Stimulated activated naive CD8-positive, alpha-beta T cell treated with anti-CD3 and anti-CD28 coated beads, Interleukin-15, Interleukin-2, amounts not matched to agents 100 U/mL and 50 U/mL, for 24 hours (primary cell): ENCODE data around the gene DHRS4L2.
A peak's percentile ranks its signal among the peaks of the same experiment; 100 is the strongest.
"Not testable (repeated sequence)": the region's sequence is repeated elsewhere in the genome, so short reads cannot be mapped to it uniquely, and the experiment has no call there.

ENCODE experiments used
- ATAC-seq: fragments of 150-1000 bp; cut with Tn5 transposase; one replicate; pipeline ENCODE4 v1.10.0; 2021
- DNase-seq: peaks from one replicate; pipeline ENCODE4 v3.0.0; 2021

The DHRS4L2 gene

GRCh38 chr14:23988607-23989363 is at the start of gene DHRS4L2:
Gene DHRS4L2, plus strand, starts transcription at chr14:23988929. Its CDS starts 19 bp downstream, at chr14:23988948.
- peak; percentile 98 for ATAC-seq
- DNase-seq: peak; percentile 88

- DNase-seq (no peak), ATAC-seq (no peak)
Observed at GRCh38 chr14:23939607-23940326, 49.0 kb upstream of the DHRS4L2 start.

GRCh38 chr14:23941230-23941629 is 47.5 kb upstream of the DHRS4L2 start:
- DNase-seq (no peak), ATAC-seq (no peak)

- ATAC-seq (no peak), DNase-seq (no peak)
Observed at GRCh38 chr14:23941669-23942068, 47.1 kb upstream of the DHRS4L2 start.

GRCh38 chr14:23942587-23942986 is 46.1 kb upstream of the DHRS4L2 start:
- DNase-seq: no peak
- no peak for ATAC-seq

GRCh38 chr14:23949069-23949468 is 39.7 kb upstream of the DHRS4L2 start:
- not testable (repeated sequence) for ATAC-seq, DNase-seq

GRCh38 chr14:23950411-23951135 is 38.2 kb upstream of the DHRS4L2 start:
- DNase-seq: no peak

GRCh38 chr14:23951136-23951466 is 37.6 kb upstream of the DHRS4L2 start:
- not testable (repeated sequence) for ATAC-seq, DNase-seq

More at GRCh38 chr14:23950411-23951135, 38.2 kb upstream of the DHRS4L2 start:
- no peak for ATAC-seq

- DNase-seq: peak; percentile 13
- ATAC-seq: no peak
Observed at GRCh38 chr14:23951590-23952201, 37.0 kb upstream of the DHRS4L2 start.

GRCh38 chr14:23953116-23953463 is 35.6 kb upstream of the DHRS4L2 start:
- not testable (repeated sequence) for DNase-seq, ATAC-seq

- DNase-seq: peak; percentile 89
- peak; percentile 100 for ATAC-seq
Observed at GRCh38 chr14:23953464-23954278, 35.1 kb upstream of the DHRS4L2 start, which contains the start of gene DHRS4. Gene DHRS4, plus strand, starts transcription at chr14:23953770. Its CDS starts 19 bp downstream, at chr14:23953789.

- ATAC-seq: peak; percentile 4
- not testable (repeated sequence) for DNase-seq
Observed at GRCh38 chr14:23954279-23954614, 34.5 kb upstream of the DHRS4L2 start.

GRCh38 chr14:23954965-23955364 is 33.8 kb upstream of the DHRS4L2 start:
- ATAC-seq, DNase-seq: not testable (repeated sequence)

- ATAC-seq, DNase-seq: not testable (repeated sequence)
Observed at GRCh38 chr14:23955811-23956210, 32.9 kb upstream of the DHRS4L2 start.

- not testable (repeated sequence) for ATAC-seq, DNase-seq
Observed at GRCh38 chr14:23957913-23958569, 30.7 kb upstream of the DHRS4L2 start.

GRCh38 chr14:23960899-23961298 is 27.8 kb upstream of the DHRS4L2 start:
- DNase-seq, ATAC-seq: not testable (repeated sequence)

- ATAC-seq, DNase-seq: not testable (repeated sequence)
Observed at GRCh38 chr14:23961704-23962103, 27.0 kb upstream of the DHRS4L2 start.

GRCh38 chr14:23969130-23969480 is 19.6 kb upstream of the DHRS4L2 start:
- ATAC-seq, DNase-seq: not testable (repeated sequence)

- DNase-seq (peak; percentile 83), ATAC-seq (peak; percentile 95)
Observed at GRCh38 chr14:23969481-23970282, 19.0 kb upstream of the DHRS4L2 start.

- not testable (repeated sequence) for ATAC-seq, DNase-seq
Observed at GRCh38 chr14:23970283-23970659, 18.5 kb upstream of the DHRS4L2 start.
